ENCODE measurements around the gene ATCAY. TPM values are rescaled to one million over a fixed set of nuclear protein-coding genes. Genes with fewer than 3 reads are reported as not detected.

Gene ATCAY
- total RNA-seq, 4 donors from 2014 or later = not detected

GRCh38 chr19:3916033-3916432 lies 35.5 kb downstream of the ATCAY start:
- Histone ChIP-seq H3K36me3 (no peaks in the 10 kb centered on the region), H3K27me3 (no peaks in the 10 kb centered on the region), H3K4me3 (no peak overlapping the region), H3K9me3 (peaks cover 6% of the 10 kb centered on the region), H3K4me1 (no peaks in the 10 kb centered on the region), H3K27ac (no peak overlapping the region)
- no peak for TF ChIP-seq POLR2AphosphoS5 (IDR thresholded peaks at IDR 0.05)
- no peak for TF ChIP-seq POLR2A (IDR thresholded peaks at IDR 0.05)
- TF ChIP-seq CTCF (IDR thresholded peaks at IDR 0.05) = no peak
- TF ChIP-seq EP300 (IDR thresholded peaks at IDR 0.05) = no peak
- no peak for DNase-seq (ENCODE audit: low spot score in 2 of 2)
- WGBS = 92% methylated on average over 5 of the region's 5 CpGs

- H3K9me3 ChIP-seq = peaks cover 10% of the 10 kb centered on the region
- no peaks in the 10 kb centered on the region for H3K27me3 ChIP-seq
- H3K4me3 ChIP-seq = no peak overlapping the region
- H3K4me1 ChIP-seq = no peaks in the 10 kb centered on the region
- H3K36me3 ChIP-seq = no peaks in the 10 kb centered on the region
- H3K27ac ChIP-seq = no peak overlapping the region
- 89% methylated on average over 8 of the region's 8 CpGs for WGBS
- TF ChIP-seq CTCF (IDR thresholded peaks at IDR 0.05) = no peak
- no peak for TF ChIP-seq EP300 (IDR thresholded peaks at IDR 0.05)
- no peak for TF ChIP-seq POLR2AphosphoS5 (IDR thresholded peaks at IDR 0.05)
- no peak for TF ChIP-seq POLR2A (IDR thresholded peaks at IDR 0.05)
- DNase-seq (ENCODE audit: low spot score in 2 of 2) = no peak
These were observed 39.3 kb downstream of the ATCAY start for GRCh38 chr19:3919793-3920192.

- Histone ChIP-seq H3K4me3 (no peak overlapping the region), H3K27ac (no peak overlapping the region), H3K4me1 (no peaks in the 10 kb centered on the region), H3K36me3 (no peaks in the 10 kb centered on the region), H3K27me3 (peaks cover 4% of the 10 kb centered on the region), H3K9me3 (peaks cover 10% of the 10 kb centered on the region)
- DNase-seq (ENCODE audit: low spot score in 2 of 2) = no peak
- no peak for TF ChIP-seq POLR2A (IDR thresholded peaks at IDR 0.05)
- peak in 1 of 2 donors; percentile 10 for TF ChIP-seq CTCF (IDR thresholded peaks at IDR 0.05)
- TF ChIP-seq POLR2AphosphoS5 (IDR thresholded peaks at IDR 0.05) = no peak
These were observed 42.7 kb downstream of the ATCAY start for GRCh38 chr19:3923096-3923758.

- Histone ChIP-seq H3K9me3 (peaks cover 10% of the 10 kb centered on the region), H3K27ac (no peak overlapping the region), H3K4me1 (no peaks in the 10 kb centered on the region), H3K36me3 (no peaks in the 10 kb centered on the region), H3K4me3 (no peak overlapping the region), H3K27me3 (peaks cover 4% of the 10 kb centered on the region)
- 94% methylated on average over 1 of the region's 1 CpG for WGBS
- TF ChIP-seq POLR2AphosphoS5 (IDR thresholded peaks at IDR 0.05) = no peak
- TF ChIP-seq CTCF (IDR thresholded peaks at IDR 0.05) = peak in 1 of 2 donors; percentile 4
- DNase-seq (ENCODE audit: low spot score in 2 of 2) = no peak
These were observed 43.4 kb downstream of the ATCAY start for GRCh38 chr19:3923912-3924311.

GRCh38 chr19:3931041-3931440 lies 50.6 kb downstream of the ATCAY start:
- H3K27ac ChIP-seq = no peak overlapping the region
- WGBS = 55% methylated on average over 5 of the region's 8 CpGs
- peaks cover 46% of the 10 kb centered on the region for H3K27me3 ChIP-seq
- DNase-seq (ENCODE audit: low spot score in 2 of 2) = no peak
- no peaks in the 10 kb centered on the region for H3K9me3 ChIP-seq
- H3K4me3 ChIP-seq = no peak overlapping the region
- TF ChIP-seq EP300 (IDR thresholded peaks at IDR 0.05) = no peak
- TF ChIP-seq CTCF (IDR thresholded peaks at IDR 0.05) = no peak
- no peak for TF ChIP-seq POLR2AphosphoS5 (IDR thresholded peaks at IDR 0.05)
- TF ChIP-seq POLR2A (IDR thresholded peaks at IDR 0.05) = no peak
- H3K4me1 ChIP-seq = peaks cover 4% of the 10 kb centered on the region
- no peaks in the 10 kb centered on the region for H3K36me3 ChIP-seq

All from suprapubic skin (tissue), 4 donors.